GM12873 (cell line): ENCODE results near the gene TMEM240.

Experiments used
- TF ChIP-seq, protein P1 (sequence below): IDR thresholded peaks from 2 replicates; pipeline ENCODE4 v1.5.1; 2012; ENCODE audit warnings: low read depth, mild to moderate bottlenecking, moderate library complexity, low read length, control low read depth; ENCODE audit not compliant: insufficient read depth; ENCODE audit errors: missing control alignments

The TMEM240 gene

DNA sequence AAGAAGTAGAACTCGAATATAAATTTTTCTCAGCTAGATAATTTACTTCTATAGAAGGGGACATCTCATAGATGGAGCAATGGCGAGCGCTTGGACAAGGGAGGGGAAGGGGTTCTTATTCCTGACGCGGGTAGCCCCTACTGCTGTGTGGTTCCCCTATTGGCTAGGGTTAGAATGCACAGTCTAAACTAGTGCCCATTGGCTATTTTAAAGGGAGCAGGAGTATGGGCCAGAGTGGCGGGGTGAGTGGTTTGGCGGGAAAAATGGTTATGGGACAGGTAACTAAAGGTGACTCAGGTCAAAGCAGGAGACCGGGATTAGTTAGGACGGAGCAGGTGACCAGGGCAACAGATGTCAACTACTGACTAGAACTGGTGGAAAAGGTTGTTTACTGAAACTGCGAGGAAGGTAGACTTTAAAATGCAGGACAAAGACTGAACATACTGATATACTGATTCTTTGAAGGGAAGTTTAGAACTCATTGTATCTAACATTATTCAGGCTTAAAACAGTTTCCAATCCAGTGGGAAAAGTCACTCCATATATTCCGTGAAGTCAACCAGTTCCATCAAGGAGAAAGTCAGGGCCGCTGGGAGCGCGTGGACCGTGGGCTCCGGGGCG is 29.4 kb downstream of the TMEM240 start:
- TF ChIP-seq, protein P1, sequence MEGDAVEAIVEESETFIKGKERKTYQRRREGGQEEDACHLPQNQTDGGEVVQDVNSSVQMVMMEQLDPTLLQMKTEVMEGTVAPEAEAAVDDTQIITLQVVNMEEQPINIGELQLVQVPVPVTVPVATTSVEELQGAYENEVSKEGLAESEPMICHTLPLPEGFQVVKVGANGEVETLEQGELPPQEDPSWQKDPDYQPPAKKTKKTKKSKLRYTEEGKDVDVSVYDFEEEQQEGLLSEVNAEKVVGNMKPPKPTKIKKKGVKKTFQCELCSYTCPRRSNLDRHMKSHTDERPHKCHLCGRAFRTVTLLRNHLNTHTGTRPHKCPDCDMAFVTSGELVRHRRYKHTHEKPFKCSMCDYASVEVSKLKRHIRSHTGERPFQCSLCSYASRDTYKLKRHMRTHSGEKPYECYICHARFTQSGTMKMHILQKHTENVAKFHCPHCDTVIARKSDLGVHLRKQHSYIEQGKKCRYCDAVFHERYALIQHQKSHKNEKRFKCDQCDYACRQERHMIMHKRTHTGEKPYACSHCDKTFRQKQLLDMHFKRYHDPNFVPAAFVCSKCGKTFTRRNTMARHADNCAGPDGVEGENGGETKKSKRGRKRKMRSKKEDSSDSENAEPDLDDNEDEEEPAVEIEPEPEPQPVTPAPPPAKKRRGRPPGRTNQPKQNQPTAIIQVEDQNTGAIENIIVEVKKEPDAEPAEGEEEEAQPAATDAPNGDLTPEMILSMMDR, result no peak

DNA sequence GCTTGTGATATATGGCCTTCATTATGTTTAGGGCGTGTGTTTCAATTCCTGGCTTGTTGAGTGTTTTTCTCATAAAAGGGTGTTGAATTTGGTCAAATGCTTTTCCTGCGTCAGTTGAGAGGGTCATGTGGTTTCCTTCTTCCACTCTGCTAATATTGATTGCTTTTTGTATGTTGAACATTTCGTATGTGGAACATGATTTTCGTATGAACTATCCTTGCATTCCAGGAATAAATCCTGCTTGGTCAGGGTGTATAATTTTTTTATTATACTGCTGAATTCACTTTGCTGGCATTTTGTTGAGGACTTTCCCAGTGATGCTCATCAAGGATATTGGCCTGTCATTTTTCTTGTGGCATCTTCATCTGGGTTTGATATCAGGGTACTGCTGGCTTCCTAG is 33.1 kb downstream of the TMEM240 start:
- TF ChIP-seq, protein P1, result no peak

DNA sequence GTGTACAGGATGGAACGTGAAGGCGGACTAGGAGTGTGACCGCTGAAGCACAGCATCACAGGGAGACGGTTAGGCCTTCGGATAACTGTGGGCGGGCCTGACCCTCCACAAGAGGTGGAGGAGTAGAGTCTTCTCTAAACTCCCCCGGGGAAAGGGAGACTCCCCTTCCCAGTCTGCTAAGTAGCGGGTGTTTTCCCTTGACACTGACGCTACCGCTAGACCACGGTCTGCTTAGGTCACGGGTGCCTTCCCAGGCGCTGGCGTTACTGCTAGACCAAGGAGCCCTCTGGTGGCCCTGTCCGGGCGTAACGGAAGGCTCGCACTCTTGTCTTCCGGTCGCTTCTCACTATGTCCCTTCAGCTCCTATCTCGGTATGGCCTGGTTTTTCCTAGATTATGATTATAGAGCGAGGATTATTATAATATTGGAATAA is 35.0 kb downstream of the TMEM240 start:
- TF ChIP-seq, protein P1, result peak; percentile 41

DNA sequence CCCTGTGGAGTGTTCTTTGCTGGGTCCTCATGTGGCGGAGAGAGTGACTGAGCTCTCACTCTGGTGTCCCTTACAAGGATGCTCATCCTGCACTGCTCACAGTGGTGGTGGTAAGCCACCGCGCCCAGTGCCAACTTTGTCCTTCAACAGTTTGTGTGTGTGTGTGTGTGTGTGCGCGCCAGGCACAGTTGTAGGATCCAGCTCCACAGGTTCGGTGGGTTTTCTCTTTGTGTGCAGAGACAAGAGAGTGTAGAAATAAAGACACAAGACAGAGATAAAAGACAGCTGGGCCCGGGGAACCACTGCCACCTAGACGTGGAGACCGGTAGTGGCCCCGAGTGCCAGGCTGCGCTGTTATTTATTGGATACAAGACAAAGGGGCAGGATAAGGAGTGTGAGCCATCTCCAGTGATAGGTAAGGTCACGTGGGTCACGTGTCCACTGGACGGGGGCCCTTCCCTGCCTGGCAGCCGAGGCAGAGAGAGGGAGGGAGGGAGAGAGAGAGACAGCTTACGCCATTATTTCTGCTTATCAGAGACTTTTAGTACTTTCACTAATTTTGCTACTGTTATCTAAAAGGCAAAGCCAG is 35.6 kb downstream of the TMEM240 start:
- TF ChIP-seq, protein P1, result peak; percentile 59

DNA sequence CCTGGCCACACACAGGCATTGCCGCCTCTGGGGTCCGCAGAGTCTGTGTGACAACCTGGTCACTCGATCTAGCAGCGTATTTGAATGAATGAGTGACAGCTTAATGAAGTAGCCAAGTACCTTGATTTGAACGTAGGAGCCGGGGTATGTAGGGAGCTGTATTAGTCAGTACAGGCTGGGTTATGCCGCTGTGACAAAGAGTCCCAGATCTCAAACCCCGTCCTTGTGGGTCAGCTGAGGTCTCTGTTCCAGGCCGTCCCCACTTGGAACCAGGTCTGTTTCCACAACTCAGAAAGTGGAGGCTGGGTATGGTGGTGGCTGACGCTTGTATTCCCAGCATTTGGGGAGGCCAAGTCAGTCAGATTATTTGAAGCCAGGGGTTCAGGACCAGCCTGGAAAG is 48.8 kb downstream of the TMEM240 start:
- TF ChIP-seq, protein P1, result no peak

DNA sequence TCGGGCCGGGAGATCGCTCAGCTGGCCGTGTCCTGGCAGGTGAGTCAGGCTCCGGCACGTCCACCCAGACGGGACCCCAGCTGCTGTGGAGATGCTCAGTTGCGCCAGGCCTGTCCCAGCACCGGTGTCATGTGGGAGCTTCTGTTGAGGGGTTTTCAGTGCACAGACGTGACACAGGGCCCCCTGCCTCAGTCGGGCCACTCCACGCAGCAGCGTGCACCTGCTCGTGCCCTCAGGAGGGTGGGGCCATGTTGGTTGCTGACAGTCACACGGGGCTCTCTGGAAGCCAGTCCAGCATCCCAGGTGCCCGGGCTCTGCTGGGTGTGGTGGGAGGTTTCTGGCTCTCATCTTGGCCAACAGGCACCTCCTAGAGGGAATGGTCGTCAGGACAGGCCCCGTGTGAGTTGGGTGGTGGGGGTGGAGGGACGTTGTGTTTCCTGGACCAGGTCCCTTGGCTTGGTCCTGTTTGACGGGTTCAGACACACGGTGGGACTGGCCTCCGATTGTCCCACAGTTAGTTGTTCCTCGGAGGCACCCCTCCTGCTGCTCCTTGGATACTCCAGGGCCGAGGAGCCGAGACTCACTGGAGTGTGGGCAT is 49.7 kb downstream of the TMEM240 start:
- TF ChIP-seq, protein P1, result no peak

DNA sequence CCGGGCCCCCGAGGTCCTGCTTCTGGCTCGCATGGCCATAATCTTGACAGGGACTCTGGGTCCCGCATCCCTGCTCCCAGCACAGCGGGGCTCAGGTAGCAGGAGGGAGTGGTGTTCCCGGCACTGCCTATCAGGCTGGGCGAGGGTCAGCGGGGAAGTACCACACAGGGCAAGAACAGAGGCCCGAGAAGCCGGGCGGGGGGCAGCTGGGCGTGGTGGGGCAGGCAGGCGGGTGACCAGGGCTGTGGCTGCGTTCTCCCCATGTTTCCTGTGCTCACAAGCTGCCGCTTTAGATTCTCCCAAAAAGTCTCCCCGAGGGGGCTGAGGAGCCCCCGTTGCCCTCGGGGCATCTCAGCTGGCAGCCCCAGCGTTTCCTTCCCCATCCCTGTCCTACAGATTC is 50.6 kb downstream of the TMEM240 start:
- TF ChIP-seq, protein P1, result no peak
